GM18499 (cell line): ENCODE results near the gene GRIK1.

Experiments
- ATAC-seq: cut with Tn5 transposase; IDR thresholded peaks from one replicate; pipeline ENCODE4 v1.9.1; 2021; ENCODE audit warnings: moderate number of reproducible peaks; ENCODE audit not compliant: insufficient read depth, unreplicated experiment

GRIK1 gene

DNA sequence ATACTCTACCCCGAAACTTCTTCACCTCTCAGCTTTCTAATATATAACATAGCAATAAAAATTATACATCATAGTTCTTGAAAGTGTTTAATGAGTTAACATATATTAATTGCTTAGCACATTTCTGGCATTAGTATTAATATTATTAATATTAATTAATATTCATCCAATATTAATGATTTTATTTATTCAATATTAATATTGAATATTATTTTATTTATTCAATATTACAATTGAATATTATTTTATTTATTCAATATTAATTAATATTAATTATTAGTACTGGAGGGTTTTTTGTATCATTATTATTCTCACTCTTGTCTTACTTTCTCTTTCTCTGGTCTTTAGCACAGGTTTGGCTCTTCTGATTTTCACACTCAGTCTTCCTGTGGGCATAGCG lies 105.2 kb downstream of the GRIK1 start:
- no peak for ATAC-seq

DNA sequence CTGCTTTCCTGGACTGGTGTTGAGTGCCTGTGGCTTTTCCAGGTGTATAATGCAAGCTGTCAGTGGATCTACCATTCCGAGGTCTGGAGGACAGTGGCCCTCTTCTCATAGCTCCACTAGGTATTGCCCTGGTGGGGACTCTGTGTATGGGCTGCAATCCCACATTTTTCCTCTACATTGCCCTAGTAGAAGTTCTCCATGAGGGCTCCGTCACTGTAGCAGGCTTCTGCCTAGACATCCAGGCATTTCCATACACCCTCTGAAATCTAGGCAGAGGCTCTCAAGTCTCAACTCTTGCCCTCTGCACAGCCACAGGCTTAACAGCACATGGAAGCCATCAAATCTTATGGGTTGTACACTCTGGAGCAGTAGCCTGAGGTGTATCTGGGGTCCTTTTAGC lies 107.6 kb downstream of the GRIK1 start:
- ATAC-seq = no peak

DNA sequence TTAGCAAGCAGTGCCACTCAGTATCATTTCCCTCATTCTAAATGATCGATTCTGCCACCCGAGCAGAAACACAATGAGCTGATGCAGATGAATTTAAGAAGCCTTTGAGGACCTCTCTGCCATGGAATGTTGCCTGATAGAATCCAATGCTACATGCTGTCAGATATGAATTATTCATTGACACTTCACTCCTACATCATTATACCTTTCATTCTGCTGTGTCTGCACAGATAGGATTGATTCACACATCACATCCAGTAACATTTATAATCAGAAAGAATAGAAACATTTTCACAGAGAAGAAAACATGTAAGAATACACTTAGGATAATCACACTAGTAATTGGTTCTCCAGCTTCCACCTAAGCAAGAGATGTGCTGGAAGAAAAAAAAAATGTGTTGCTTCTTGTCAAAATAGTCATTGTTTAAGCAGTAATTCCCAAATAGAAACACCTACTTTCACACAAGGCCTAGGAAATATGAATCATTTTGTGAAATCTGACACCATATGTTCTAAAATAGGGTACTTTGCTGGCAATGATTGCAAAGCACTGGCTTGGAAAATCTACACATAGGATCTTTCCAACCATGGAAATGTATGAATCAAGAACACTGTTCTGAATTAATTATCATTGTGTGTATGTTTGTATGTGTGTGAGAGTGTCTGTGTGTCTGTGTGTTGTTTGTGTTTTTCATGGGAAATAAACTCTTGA lies 110.1 kb downstream of the GRIK1 start:
- no peak for ATAC-seq

DNA sequence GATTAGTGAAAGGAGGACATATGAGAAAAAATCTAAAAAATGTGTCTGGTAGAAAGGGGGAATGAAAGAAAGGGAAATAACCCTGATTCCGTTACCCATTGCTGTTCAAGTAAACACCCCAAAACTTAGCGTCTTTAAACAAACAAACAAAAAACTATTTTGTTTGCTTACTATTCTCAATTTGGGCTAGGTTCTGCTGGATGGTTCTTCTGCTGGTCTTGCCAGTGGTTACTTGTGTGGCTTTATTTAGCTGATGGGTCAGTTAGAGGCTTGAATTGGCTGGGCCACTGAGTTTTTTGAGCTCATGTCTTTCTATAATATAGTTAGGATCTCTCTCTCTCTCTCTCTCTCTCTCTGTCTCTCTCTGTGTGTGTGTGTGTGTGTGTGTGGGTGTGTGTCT lies 112.1 kb downstream of the GRIK1 start:
- no peak for ATAC-seq

DNA sequence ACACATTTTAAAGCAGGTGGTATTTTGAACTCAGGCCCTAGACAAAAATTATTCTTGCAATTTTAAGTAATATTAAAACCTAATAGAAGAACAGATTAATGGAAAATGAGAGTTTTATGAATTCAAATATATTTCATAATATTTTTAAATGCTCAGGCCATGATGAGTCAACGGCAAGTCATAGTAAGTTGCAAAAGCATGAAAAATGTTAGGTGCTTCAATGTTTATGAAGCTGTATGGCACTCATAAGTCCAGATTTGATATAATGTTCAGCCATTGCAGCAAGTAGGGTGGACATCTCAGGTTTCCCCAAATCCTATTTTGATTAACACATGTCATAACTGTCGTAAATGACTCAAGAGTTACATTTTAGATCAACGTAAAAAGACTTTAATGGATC lies 112.6 kb downstream of the GRIK1 start:
- ATAC-seq = no peak

DNA sequence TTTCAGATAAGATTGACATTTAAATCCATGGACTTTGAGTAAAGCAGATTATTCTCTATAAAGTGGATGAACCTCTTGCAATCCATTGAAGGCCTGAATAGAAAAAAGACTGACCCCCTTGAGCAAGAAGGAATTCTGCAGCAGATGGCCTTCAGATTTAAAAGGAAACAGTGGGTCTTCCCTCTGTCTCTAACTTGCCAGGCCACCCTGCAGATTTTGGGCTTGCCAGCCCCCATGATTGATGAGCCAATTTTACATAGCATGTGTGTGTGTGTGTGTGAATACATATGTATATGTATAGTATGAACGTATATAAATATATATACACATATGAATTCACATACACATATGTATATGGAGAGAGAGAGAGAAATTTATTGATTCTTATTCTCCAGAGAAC lies 113.4 kb downstream of the GRIK1 start:
- ATAC-seq = no peak

DNA sequence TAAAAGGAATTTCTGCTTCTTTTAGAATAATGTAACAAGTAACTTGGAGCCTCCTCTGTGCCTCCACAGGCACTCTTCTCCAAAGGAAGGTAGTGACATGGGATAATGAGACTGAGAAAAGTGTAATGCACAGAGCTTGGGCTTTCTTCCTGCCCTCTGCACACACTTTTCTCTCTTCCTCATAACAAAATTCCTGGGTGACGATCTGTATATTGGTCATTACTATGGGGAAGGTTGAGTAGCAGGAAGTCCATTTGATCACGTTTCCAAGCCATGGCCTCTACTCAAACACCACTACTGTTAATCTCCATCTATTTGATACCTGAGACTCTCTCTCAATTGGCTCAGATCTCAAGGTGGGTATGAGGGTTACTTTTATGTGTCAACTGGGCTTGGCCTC lies 113.9 kb downstream of the GRIK1 start:
- ATAC-seq = no peak

DNA sequence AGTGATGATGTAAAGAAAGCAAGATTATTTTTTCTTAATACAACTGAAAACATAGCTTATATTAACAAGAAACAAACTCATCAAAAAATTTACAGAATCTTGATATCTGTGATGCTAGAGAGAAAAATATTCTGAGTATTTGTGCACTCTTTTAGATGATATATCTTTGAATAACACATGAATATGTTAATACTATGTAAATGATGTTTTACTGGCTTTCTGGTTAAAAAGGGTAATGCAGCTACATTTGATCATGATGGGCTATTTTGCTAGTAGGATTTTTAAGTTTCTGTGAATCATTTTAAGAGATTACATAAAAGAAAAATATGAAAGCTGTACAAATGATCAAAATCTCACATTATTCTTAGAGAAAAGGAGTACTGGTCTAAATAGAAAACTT lies 114.5 kb downstream of the GRIK1 start:
- ATAC-seq = no peak

DNA sequence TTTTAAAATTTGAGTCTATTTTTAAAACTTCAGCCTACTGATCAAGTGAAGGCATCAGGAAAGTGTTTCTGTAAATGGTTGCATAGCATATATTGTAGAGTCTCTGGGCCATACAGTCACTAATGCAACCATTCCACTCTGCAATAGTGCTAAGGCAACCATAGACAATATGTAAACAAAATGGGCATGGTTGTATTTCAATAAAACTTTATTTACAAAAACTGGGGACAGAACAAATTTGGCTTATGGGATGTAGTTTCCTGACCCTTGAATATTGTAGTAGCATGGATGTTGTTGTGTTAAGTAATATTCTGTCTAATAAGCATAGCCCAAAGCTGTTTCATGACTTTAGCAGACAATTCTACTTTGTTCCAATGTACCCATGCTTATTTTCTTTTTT lies 117.7 kb downstream of the GRIK1 start:
- no peak for ATAC-seq

- no peak for ATAC-seq
Observed at GRCh38 chr21:29821230-29821629, 118.6 kb downstream of the GRIK1 start.

- ATAC-seq = no peak
Observed at GRCh38 chr21:29819675-29820326, 120.0 kb downstream of the GRIK1 start.

DNA sequence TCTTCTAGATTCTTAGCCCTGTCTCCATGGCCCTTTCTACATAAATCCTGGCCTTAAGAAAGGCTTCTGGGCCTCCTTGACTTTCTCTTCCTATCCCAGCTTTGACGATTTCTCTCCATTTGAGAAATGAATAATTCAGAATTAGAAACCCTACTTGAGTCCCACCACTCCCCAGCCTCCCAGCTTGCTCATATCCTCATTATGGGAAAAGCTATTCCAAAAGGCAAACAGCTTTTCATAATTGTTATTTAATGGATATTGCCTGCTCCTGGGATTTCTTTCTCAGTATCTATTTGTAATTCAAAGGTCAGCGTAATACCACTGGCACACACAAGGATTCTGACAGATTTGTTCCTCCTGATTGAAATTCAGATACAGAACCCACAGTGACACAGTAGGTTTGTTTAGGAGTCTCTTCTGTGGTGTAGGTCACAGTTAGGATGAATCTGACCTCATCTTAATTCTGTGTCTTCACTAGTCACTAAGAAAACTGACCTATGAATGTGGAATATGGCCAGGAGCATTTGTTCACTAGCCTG lies 121.3 kb downstream of the GRIK1 start:
- ATAC-seq = no peak

DNA sequence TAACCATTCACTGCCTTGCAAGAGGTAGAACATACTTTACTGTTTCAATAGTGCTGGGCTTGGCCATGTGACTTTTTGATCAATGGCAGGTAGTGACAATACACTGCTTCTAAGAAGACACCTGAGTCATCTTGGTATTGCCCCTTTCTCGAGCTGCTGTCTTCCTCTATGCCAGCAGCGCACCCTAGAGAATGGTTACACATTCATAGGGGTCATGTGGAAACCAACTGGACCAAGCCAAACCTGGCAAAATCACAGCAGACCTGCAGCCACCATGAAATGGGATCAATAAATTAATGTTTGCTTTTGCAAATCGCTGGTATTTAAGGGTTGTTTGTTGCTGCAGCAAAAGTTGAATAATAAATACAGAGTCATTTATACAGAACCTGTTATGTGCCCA lies 122.3 kb downstream of the GRIK1 start:
- ATAC-seq = no peak

- ATAC-seq = no peak
Observed at GRCh38 chr21:29812947-29813346, 126.8 kb downstream of the GRIK1 start.

DNA sequence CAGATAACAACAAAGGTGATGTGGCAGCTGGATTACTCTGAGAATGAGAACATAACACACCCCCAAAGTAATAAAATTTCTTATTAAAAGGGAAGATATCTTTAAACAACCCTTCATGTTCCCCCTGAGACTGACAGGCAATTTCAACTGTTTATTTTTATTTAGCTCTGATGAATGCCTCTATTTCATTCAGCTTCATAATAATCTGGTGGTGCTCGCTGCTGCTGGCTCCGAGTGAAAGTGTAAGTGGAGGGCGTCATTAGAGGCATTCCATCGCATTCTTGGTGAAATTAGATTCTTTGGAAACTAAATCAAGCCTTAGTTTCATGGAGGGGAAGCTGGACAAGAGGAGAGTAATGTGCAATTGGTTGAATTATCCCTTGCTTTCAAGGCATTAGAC lies 128.9 kb downstream of the GRIK1 start:
- ATAC-seq = no peak

DNA sequence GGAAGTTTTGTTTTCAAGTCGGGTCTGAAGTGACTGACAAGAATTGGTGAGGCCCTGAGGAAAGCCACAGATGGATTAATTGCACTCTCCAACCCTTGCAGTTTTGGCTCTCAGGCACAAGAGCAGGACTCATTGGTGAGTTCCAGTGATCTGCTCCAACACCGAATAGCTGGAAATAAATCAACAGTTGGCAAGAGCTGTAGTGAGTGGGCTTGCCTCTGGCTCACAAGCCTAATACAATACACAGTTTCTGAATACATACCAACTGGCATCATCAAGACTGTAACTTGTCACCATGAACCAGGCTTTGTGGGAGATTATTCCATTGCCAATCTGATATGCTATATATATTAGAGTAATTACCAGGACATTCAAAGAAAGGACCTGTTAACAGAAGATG lies 131.6 kb downstream of the GRIK1 start:
- no peak for ATAC-seq

- ATAC-seq = no peak
Observed at GRCh38 chr21:29805105-29805504, 134.7 kb downstream of the GRIK1 start.

DNA sequence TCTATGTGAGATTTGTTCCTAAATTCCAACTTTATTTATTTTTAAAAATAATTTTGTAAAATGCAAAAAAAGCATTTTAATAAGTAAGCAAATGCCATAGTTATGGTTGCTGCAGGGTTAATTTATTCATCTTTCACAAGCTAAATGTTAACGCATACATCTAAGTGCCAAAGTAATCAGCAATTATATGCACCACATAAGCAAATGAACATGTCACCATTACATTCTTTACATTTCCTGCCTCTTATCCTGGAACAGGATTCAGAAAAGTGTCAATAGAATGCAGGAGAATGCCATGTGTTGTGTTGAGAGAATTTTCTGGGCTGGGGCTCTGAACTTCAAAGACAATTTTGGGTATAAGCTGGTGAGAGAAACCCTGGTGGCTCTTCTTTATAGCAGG lies 136.6 kb downstream of the GRIK1 start:
- no peak for ATAC-seq

DNA sequence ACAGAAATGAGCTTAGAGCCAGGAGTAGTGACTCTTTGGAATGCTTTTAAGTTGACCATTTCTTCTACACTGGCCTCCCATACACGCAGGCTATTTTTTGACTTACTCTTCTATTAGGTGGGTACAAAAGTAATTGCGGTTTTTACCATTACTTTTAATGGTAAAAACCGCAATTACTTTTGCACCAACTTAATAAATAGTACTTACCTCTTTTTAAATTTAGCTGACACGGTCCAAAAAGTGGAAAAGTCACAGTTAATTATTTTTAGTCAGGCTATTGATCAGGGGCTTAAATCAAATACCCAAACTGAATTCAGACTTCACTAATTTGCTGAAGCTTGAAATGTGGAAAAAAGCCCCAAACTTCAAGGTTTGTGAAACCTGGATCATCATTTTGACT lies 138.7 kb downstream of the GRIK1 start:
- ATAC-seq = no peak

- no peak for ATAC-seq
Observed at GRCh38 chr21:29800056-29800455, 139.7 kb downstream of the GRIK1 start.

DNA sequence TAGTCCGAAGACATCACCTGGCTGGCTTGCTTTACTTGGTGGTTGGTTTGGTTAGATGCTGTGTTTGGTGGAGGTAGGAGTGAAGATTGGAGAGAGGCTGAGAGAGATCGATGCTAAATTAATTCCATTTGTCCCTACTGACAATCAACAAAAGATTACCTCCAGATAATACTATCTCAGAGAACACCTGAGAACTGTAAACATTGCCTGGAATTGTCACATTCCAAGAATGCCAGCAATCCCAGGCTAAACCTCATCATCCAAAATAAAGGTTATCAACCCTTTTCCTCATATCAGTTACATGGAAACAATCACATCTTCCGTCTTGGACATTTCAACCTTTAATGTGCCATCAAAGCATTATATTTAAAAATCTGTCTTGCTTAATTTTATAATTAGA lies 141.0 kb downstream of the GRIK1 start:
- no peak for ATAC-seq

DNA sequence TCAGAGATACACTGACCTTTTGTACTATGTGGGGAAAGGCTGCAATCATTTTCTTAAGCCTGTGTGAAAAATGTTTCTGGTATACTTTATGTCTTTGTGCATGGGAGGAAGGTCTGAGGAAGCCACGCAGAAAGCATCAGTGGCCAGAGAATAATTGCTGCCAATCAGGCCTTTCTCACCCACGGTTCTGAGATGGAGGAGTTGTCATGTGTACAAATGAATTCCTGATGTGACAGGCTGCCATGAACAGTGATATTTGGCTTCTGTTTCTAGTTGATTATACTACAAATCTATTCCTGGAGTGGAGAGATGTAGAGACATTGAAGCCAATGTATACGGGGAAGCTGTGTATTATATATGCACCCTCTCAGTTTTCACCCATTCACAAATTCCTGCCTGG lies 142.6 kb downstream of the GRIK1 start:
- no peak for ATAC-seq
